GM12865 (cell line): ENCODE results near the gene SYS1.

Source experiments
- DNase-seq: peaks from one replicate; pipeline ENCODE4 v3.0.0; 2010; ENCODE audit warnings: low read depth
- H3K4me3 ChIP-seq: 2 replicates; pipeline ENCODE4 v1.5.1; 2011; ENCODE audit warnings: mild to moderate bottlenecking, low read depth, low read length, control low read depth
- TF ChIP-seq, protein P1 (sequence below): IDR thresholded peaks from 2 replicates; pipeline ENCODE4 v1.5.1; 2011; ENCODE audit warnings: low read length, control low read depth, low read depth, inconsistent platforms; ENCODE audit not compliant: insufficient read depth; ENCODE audit errors: missing control alignments

Gene SYS1

GRCh38 chr20:45329497-45330319 is 33.2 kb upstream of the SYS1 start:
- no peak for DNase-seq

DNA sequence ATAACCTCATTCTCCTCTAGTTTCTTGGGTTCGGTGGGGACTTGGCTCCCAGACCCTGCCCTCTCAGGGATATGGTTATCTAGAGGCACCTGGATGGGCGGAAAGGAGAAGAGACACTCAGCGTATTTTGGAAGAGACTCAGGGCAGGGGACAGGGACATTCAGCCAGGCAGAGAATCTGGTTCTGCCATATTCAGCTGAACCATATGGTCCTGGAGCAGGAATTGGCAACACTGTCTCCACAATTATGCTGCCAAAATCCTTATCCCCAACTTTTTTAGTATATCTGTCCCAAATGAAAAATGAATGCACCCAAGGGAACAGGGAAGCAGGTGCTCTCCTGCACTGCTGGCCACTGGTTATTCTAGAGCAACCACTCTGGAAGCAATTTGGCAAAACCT is 32.5 kb upstream of the SYS1 start:
- TF ChIP-seq, protein P1, sequence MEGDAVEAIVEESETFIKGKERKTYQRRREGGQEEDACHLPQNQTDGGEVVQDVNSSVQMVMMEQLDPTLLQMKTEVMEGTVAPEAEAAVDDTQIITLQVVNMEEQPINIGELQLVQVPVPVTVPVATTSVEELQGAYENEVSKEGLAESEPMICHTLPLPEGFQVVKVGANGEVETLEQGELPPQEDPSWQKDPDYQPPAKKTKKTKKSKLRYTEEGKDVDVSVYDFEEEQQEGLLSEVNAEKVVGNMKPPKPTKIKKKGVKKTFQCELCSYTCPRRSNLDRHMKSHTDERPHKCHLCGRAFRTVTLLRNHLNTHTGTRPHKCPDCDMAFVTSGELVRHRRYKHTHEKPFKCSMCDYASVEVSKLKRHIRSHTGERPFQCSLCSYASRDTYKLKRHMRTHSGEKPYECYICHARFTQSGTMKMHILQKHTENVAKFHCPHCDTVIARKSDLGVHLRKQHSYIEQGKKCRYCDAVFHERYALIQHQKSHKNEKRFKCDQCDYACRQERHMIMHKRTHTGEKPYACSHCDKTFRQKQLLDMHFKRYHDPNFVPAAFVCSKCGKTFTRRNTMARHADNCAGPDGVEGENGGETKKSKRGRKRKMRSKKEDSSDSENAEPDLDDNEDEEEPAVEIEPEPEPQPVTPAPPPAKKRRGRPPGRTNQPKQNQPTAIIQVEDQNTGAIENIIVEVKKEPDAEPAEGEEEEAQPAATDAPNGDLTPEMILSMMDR, result no peak
- no peak overlapping the region for H3K4me3 ChIP-seq
- no peak for DNase-seq

More at GRCh38 chr20:45329497-45330319, 33.2 kb upstream of the SYS1 start:
- TF ChIP-seq, protein P1, result no peak
- no peak overlapping the region for H3K4me3 ChIP-seq

DNA sequence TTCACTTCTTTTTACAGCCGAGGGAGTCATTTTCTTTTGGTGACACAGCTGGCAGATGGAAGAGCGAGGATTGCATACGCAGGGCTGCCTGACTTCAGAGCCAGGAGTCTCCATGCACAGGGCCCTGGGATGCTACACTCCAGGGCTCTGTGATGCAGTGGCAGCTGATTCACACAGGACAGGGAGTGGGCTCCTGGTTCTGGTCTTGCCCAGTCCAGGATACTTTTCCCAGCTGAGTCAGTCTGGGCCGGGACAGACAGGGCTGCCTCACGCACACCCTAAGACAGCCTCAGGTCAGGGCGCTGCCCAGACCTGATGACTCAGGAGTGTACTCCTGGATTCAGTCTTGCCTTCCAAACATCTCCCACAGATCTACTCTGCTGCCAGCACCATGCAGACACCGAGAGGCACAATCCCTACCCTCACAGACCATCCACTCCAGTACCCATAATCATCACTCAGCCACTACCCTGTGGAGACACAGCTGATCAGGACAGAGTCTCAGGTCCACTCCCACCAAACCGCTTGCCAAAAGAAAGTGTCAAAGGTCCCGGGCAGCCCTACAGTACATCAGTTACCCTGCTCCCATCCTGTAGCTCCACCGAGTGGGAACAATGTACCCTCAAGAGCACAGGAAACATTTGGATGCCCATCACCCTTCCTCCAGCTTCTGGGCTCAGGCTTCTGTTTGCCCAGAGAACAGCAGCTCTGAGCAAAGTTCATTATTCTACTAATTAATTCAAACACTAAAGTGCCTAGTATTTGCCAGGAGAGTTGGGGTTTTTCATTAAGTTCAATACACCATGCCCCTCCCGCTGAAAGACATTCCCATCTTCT is 26.2 kb upstream of the SYS1 start:
- TF ChIP-seq, protein P1, result no peak
- H3K4me3 ChIP-seq, result no peak overlapping the region
- no peak for DNase-seq

DNA sequence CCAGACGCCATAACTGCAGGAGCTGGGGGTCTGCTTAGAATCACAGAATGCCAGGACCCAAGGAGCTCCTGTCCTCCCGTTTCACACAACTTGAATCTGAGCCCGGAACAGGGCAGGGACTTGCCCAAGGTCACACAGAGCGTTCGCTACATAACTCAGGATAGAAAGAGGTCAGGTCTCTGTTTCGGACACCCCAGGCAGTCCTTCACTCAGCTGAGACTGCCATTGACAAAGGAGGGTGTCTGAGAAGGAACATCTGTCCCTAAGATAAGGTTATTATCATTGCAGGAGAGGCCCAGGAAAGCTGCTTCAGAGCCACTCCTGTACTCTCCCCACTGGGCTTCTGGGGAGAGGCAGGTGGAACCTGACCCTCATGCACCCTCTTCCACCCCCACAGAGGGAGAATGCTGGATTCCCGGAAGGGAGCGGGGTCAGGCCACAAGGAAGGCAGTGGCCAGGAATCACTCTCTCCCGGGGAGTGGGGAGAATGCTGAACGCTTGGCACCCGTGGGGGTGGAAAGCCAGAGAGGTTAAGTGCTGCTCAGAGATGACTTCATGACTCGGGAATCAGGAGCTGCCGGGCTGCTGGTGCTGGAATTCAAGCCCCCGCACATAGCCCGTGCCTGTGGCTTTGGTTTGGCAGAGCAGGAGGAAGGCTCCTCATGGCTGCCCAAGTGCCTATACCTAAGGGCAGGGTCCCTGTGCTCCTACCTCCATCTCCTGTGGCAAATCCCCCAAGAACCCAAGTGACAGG is 25.4 kb upstream of the SYS1 start:
- no peak for DNase-seq
- TF ChIP-seq, protein P1, result no peak
- H3K4me3 ChIP-seq, result no peak overlapping the region

DNA sequence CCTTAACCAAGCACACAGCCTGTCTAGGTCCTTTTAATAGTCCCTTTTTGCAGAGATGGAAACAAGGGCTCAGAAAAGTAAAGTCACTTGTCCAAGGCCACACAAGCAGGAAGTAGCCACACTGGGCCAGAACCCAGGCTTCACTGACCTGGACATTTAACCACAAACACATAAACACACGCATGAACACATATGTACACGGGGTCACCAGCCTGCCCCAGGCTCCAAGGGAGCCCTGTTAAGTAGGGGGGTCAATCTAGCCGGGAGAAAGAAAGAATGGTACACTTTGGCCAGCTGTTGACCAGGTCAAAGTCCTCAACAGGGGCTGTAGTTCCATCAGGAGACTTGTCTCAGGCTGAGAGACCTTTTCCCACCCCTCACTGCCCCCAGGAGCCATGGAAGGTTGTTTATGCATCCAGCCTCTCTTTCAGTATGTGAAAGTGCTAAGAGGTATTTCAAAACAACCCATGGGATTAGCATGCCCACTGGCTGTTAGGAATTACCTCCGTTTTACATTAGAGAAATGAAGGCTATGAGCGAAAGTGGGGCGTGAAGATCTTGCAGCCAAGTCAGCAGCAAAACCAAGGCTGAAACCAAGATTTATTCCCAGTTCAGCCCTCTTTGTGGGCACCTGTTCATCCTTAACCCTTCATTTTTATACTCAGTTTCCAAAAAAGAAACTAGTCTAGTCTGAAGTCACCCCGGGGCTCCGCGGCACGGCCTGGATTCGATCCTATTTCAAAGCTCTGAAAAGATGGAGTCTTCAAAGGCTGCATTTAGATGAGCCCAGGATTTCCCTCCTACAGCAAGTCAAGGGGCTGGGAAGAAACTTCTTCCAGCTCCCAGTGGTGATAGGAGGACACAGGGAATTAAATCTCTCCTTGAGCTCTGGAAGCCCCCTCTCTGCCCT is 24.6 kb upstream of the SYS1 start:
- TF ChIP-seq, protein P1, result no peak
- no peak overlapping the region for H3K4me3 ChIP-seq
- DNase-seq, result no peak

GRCh38 chr20:45339084-45339483 is 23.9 kb upstream of the SYS1 start:
- no peak for DNase-seq
- no peak overlapping the region for H3K4me3 ChIP-seq
- TF ChIP-seq, protein P1, result no peak
